SK-N-SH treated with all-trans-retinoic acid at 6 μM for 48 hours (cell line): Measurements from ENCODE around the gene PAPPA.

Source experiments
- ATAC-seq: fragments of 200-7000 bp; cut with Tn5 transposase; 3 replicates; pipeline ENCODE4 v1.9.1; 2020; ENCODE audit warnings: mild to moderate bottlenecking, moderate library complexity
- ARNTL ChIP-seq: fragments of 450-650 bp; formaldehyde crosslinking; IDR thresholded peaks from 2 replicates; pipeline ENCODE4 v1.5.0; 2020; ENCODE audit warnings: low read depth, mild to moderate bottlenecking, moderate library complexity, borderline replicate concordance
- BACH2 ChIP-seq: fragments of 250-450 bp; sonication (Bioruptor Pico); IDR thresholded peaks from 2 replicates; pipeline ENCODE4 v1.9.0; 2021; ENCODE audit warnings: mild to moderate bottlenecking, borderline replicate concordance
- CSDC2 ChIP-seq: fragments of 250-450 bp; sonication (Bioruptor Pico); IDR thresholded peaks from 2 replicates; pipeline ENCODE4 v1.5.0; 2020; ENCODE audit warnings: mild to moderate bottlenecking, moderate library complexity
- CSRNP3 ChIP-seq: fragments of 250-450 bp; sonication (Bioruptor Pico); IDR thresholded peaks from 2 replicates; pipeline ENCODE4 v1.5.1; 2021; ENCODE audit warnings: mild to moderate bottlenecking, moderate library complexity
- ESRRG ChIP-seq: fragments of 250-450 bp; sonication (Bioruptor Pico); IDR thresholded peaks from 2 replicates; pipeline ENCODE4 v1.6.1; 2021; ENCODE audit warnings: mild to moderate bottlenecking
- GLIS3 ChIP-seq: fragments of 250-450 bp; sonication (Bioruptor Pico); IDR thresholded peaks from 2 replicates; pipeline ENCODE4 v1.5.0; 2020; ENCODE audit warnings: mild to moderate bottlenecking, moderate library complexity
- PATZ1 ChIP-seq: fragments of 250-450 bp; sonication (Bioruptor Pico); IDR thresholded peaks from 2 replicates; pipeline ENCODE4 v1.8.0; 2020; ENCODE audit warnings: mild to moderate bottlenecking, moderate library complexity, borderline replicate concordance
- POU6F1 ChIP-seq: fragments of 250-450 bp; sonication (Bioruptor Pico); IDR thresholded peaks from 2 replicates; pipeline ENCODE4 v1.8.0; 2021; ENCODE audit warnings: low read depth, mild to moderate bottlenecking, moderate library complexity, borderline replicate concordance
- PPARA ChIP-seq: fragments of 250-450 bp; sonication (Bioruptor Pico); IDR thresholded peaks from 2 replicates; pipeline ENCODE4 v1.5.0; 2020; ENCODE audit warnings: mild to moderate bottlenecking, borderline replicate concordance
- RARB ChIP-seq: fragments of 250-450 bp; sonication (Bioruptor Pico); IDR thresholded peaks from 2 replicates; pipeline ENCODE4 v1.8.0; 2021; ENCODE audit warnings: mild to moderate bottlenecking, moderate library complexity
- SNAI2 ChIP-seq: fragments of 250-450 bp; sonication (Bioruptor Pico); IDR thresholded peaks from 2 replicates; pipeline ENCODE4 v1.5.0; 2020; ENCODE audit warnings: mild to moderate bottlenecking, moderate library complexity
- TCF4 ChIP-seq: fragments of 250-450 bp; sonication (Bioruptor Pico); IDR thresholded peaks from 2 replicates; pipeline ENCODE4 v1.8.0; 2021; ENCODE audit warnings: mild to moderate bottlenecking, moderate library complexity, borderline replicate concordance
- TOX ChIP-seq: fragments of 250-450 bp; sonication (Bioruptor Pico); IDR thresholded peaks from 2 replicates; pipeline ENCODE4 v1.8.0; 2021; ENCODE audit warnings: mild to moderate bottlenecking, moderate library complexity, borderline replicate concordance
- ZC3H10 ChIP-seq: fragments of 250-450 bp; sonication (Bioruptor Pico); IDR thresholded peaks from 2 replicates; pipeline ENCODE4 v1.5.1; 2021; ENCODE audit warnings: mild to moderate bottlenecking, moderate library complexity
- ZFP3 ChIP-seq: fragments of 250-450 bp; sonication (Bioruptor Pico); IDR thresholded peaks from 2 replicates; pipeline ENCODE4 v1.5.0; 2020; ENCODE audit warnings: mild to moderate bottlenecking, moderate library complexity
- ZFP30 ChIP-seq: fragments of 450-650 bp; formaldehyde crosslinking; IDR thresholded peaks from 2 replicates; pipeline ENCODE4 v1.5.0; 2022; ENCODE audit warnings: mild to moderate bottlenecking, moderate library complexity
- ZNF565 ChIP-seq: fragments of 450-650 bp; formaldehyde crosslinking; conservative IDR thresholded peaks from 2 replicates; pipeline ENCODE4 v1.5.0; 2020; ENCODE audit warnings: low read depth, mild to moderate bottlenecking, moderate library complexity
- ZNF70 ChIP-seq: fragments of 450-650 bp; formaldehyde crosslinking; IDR thresholded peaks from 2 replicates; pipeline ENCODE4 v1.5.0; 2020; ENCODE audit warnings: mild to moderate bottlenecking, moderate library complexity
- ZNF8 ChIP-seq: fragments of 450-650 bp; formaldehyde crosslinking; IDR thresholded peaks from 2 replicates; pipeline ENCODE4 v1.5.0; 2020; ENCODE audit warnings: mild to moderate bottlenecking, moderate library complexity
- TF ChIP-seq, protein P1 (sequence below): fragments of 250-450 bp; sonication (Bioruptor Pico); IDR thresholded peaks from 2 replicates; pipeline ENCODE4 v1.5.0; 2020; ENCODE audit warnings: mild to moderate bottlenecking, moderate library complexity
- TF ChIP-seq, protein P2 (sequence below): fragments of 250-450 bp; sonication (Bioruptor Pico); IDR thresholded peaks from 2 replicates; pipeline ENCODE4 v1.5.1; 2020; ENCODE audit warnings: low read depth, mild to moderate bottlenecking, moderate library complexity

PAPPA gene

DNA sequence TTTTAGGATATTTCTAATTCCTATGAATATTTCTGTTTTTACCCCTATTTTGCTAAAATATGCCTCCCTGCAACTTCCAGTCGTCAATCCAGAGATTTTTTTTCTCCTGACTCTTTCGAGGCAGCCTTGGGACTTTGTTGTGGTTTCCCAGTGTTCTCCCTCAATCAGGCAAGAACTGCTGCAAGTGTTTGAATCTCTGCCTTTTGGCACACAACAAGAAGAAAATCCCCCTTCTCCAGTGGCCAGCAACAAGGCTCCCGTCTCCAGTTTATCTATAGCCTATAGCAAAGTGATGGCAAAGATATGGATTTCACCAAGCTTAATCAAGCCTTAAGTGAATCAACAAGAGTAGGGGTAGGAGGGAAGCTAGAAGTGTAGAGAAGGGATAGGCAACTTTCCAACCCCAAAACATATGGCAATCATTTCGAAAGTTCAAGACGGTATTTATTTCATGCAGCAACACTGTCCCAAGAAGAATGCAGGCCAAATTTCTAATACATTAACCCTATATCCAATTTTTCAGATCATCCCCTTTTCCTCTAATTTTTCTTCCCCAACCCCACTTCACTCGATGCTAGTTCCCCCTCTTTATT is 37.7 kb upstream of the PAPPA start:
- TF ChIP-seq ZC3H10 (no peak), ARNTL (CRISPR knock-in tag) (no peak), BACH2 (CRISPR knock-in tag) (no peak), ZNF8 (CRISPR knock-in tag) (no peak), POU6F1 (CRISPR knock-in tag) (no peak), CSDC2 (CRISPR knock-in tag) (no peak), ZFP30 (CRISPR knock-in tag) (no peak), RARB (CRISPR knock-in tag) (no peak), TCF4 (no peak), PATZ1 (CRISPR knock-in tag) (no peak), TOX (CRISPR knock-in tag) (no peak), CSRNP3 (CRISPR knock-in tag) (no peak), GLIS3 (CRISPR knock-in tag) (no peak), ESRRG (CRISPR knock-in tag) (no peak)
- TF ChIP-seq, protein P1, sequence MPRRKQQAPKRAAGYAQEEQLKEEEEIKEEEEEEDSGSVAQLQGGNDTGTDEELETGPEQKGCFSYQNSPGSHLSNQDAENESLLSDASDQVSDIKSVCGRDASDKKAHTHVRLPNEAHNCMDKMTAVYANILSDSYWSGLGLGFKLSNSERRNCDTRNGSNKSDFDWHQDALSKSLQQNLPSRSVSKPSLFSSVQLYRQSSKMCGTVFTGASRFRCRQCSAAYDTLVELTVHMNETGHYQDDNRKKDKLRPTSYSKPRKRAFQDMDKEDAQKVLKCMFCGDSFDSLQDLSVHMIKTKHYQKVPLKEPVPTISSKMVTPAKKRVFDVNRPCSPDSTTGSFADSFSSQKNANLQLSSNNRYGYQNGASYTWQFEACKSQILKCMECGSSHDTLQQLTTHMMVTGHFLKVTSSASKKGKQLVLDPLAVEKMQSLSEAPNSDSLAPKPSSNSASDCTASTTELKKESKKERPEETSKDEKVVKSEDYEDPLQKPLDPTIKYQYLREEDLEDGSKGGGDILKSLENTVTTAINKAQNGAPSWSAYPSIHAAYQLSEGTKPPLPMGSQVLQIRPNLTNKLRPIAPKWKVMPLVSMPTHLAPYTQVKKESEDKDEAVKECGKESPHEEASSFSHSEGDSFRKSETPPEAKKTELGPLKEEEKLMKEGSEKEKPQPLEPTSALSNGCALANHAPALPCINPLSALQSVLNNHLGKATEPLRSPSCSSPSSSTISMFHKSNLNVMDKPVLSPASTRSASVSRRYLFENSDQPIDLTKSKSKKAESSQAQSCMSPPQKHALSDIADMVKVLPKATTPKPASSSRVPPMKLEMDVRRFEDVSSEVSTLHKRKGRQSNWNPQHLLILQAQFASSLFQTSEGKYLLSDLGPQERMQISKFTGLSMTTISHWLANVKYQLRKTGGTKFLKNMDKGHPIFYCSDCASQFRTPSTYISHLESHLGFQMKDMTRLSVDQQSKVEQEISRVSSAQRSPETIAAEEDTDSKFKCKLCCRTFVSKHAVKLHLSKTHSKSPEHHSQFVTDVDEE: no peak
- TF ChIP-seq, protein P2, sequence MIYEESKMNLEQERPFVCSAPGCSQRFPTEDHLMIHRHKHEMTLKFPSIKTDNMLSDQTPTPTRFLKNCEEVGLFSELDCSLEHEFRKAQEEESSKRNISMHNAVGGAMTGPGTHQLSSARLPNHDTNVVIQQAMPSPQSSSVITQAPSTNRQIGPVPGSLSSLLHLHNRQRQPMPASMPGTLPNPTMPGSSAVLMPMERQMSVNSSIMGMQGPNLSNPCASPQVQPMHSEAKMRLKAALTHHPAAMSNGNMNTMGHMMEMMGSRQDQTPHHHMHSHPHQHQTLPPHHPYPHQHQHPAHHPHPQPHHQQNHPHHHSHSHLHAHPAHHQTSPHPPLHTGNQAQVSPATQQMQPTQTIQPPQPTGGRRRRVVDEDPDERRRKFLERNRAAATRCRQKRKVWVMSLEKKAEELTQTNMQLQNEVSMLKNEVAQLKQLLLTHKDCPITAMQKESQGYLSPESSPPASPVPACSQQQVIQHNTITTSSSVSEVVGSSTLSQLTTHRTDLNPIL (CRISPR knock-in tag): no peak
- no peak for ATAC-seq

GRCh38 chr9:116116393-116116792 is 37.2 kb upstream of the PAPPA start:
- no peak for ATAC-seq
- TF ChIP-seq TOX (CRISPR knock-in tag) (no peak), ESRRG (CRISPR knock-in tag) (no peak), TCF4 (no peak), SNAI2 (CRISPR knock-in tag) (no peak), ZNF70 (CRISPR knock-in tag) (no peak), ZNF565 (no peak), RARB (CRISPR knock-in tag) (no peak), ARNTL (CRISPR knock-in tag) (no peak), ZC3H10 (no peak), PPARA (CRISPR knock-in tag) (no peak), ZFP3 (CRISPR knock-in tag) (no peak), ZFP30 (CRISPR knock-in tag) (no peak), POU6F1 (CRISPR knock-in tag) (no peak), CSRNP3 (CRISPR knock-in tag) (no peak), CSDC2 (CRISPR knock-in tag) (no peak)
- TF ChIP-seq, protein P1: no peak
- TF ChIP-seq, protein P2 (CRISPR knock-in tag): no peak
